HEK293 (cell line): ENCODE measurements around the gene CD79A.

Source experiments
- KLF1 ChIP-seq: fragments of 450-650 bp; formaldehyde crosslinking; IDR thresholded peaks from 2 replicates; pipeline ENCODE4 v1.5.1; 2016; ENCODE audit warnings: missing biosample characterization, missing genetic modification characterization
- TRIM28 ChIP-seq: IDR thresholded peaks from 2 replicates; pipeline ENCODE4 v1.6.1; 2011; ENCODE audit warnings: low read length, control low read depth, borderline replicate concordance
- TSHZ1 ChIP-seq: fragments of 450-650 bp; formaldehyde crosslinking; IDR thresholded peaks from 2 replicates; pipeline ENCODE4 v1.5.1; 2016; ENCODE audit warnings: missing biosample characterization, missing genetic modification characterization, borderline replicate concordance
- YY2 ChIP-seq: fragments of 450-650 bp; formaldehyde crosslinking; IDR thresholded peaks from 2 replicates; pipeline ENCODE4 v1.5.1; 2016; ENCODE audit warnings: missing biosample characterization, missing genetic modification characterization
- ZBTB1 ChIP-seq: fragments of 450-650 bp; formaldehyde crosslinking; IDR thresholded peaks from 2 replicates; pipeline ENCODE4 v1.5.1; 2016; ENCODE audit warnings: missing biosample characterization, missing genetic modification characterization
- ZBTB26 ChIP-seq: fragments of 450-650 bp; formaldehyde crosslinking; optimal IDR thresholded peaks from 2 replicates; pipeline ENCODE3; 2016; ENCODE audit warnings: missing biosample characterization, mild to moderate bottlenecking, missing genetic modification characterization
- ZFP69B ChIP-seq: fragments of 450-650 bp; formaldehyde crosslinking; IDR thresholded peaks from 2 replicates; pipeline ENCODE4 v1.5.1; 2016; ENCODE audit warnings: missing biosample characterization, missing genetic modification characterization
- ZIC2 ChIP-seq: fragments of 450-650 bp; formaldehyde crosslinking; IDR thresholded peaks from 2 replicates; pipeline ENCODE4 v1.5.1; 2016; ENCODE audit warnings: missing biosample characterization, missing genetic modification characterization
- ZNF175 ChIP-seq: fragments of 450-650 bp; formaldehyde crosslinking; IDR thresholded peaks from 2 replicates; pipeline ENCODE4 v1.5.1; 2016; ENCODE audit warnings: missing biosample characterization, missing genetic modification characterization
- ZNF202 ChIP-seq: fragments of 450-650 bp; formaldehyde crosslinking; IDR thresholded peaks from 2 replicates; pipeline ENCODE4 v1.5.1; 2016; ENCODE audit warnings: missing biosample characterization, missing genetic modification characterization, borderline replicate concordance
- ZNF239 ChIP-seq: fragments of 450-650 bp; formaldehyde crosslinking; IDR thresholded peaks from 2 replicates; pipeline ENCODE4 v1.5.1; 2016; ENCODE audit warnings: missing biosample characterization, missing genetic modification characterization
- ZNF280D ChIP-seq: fragments of 450-650 bp; formaldehyde crosslinking; IDR thresholded peaks from 2 replicates; pipeline ENCODE4 v1.5.1; 2016; ENCODE audit warnings: missing biosample characterization, missing genetic modification characterization
- ZNF292 ChIP-seq: fragments of 450-650 bp; formaldehyde crosslinking; IDR thresholded peaks from 2 replicates; pipeline ENCODE4 v1.5.1; 2016; ENCODE audit warnings: low read depth, missing biosample characterization, missing genetic modification characterization, borderline replicate concordance
- ZNF362 ChIP-seq: fragments of 450-650 bp; formaldehyde crosslinking; IDR thresholded peaks from 2 replicates; pipeline ENCODE4 v1.5.1; 2016; ENCODE audit warnings: missing biosample characterization, missing genetic modification characterization
- ZNF501 ChIP-seq: fragments of 450-650 bp; formaldehyde crosslinking; IDR thresholded peaks from 2 replicates; pipeline ENCODE4 v1.5.1; 2016; ENCODE audit warnings: missing biosample characterization, missing genetic modification characterization
- ZNF548 ChIP-seq: fragments of 450-650 bp; formaldehyde crosslinking; IDR thresholded peaks from 2 replicates; pipeline ENCODE4 v1.5.1; 2016; ENCODE audit warnings: missing biosample characterization, missing genetic modification characterization
- ZNF639 ChIP-seq: fragments of 450-650 bp; formaldehyde crosslinking; IDR thresholded peaks from 2 replicates; pipeline ENCODE4 v1.5.1; 2016; ENCODE audit warnings: missing biosample characterization, missing genetic modification characterization
- ZNF701 ChIP-seq: fragments of 450-650 bp; formaldehyde crosslinking; IDR thresholded peaks from 2 replicates; pipeline ENCODE4 v1.5.1; 2016; ENCODE audit warnings: missing biosample characterization, missing genetic modification characterization
- ZNF76 ChIP-seq: fragments of 450-650 bp; formaldehyde crosslinking; IDR thresholded peaks from 2 replicates; pipeline ENCODE4; 2016; ENCODE audit warnings: low read depth, missing biosample characterization, missing genetic modification characterization, borderline replicate concordance
- ZNF777 ChIP-seq: fragments of 450-650 bp; formaldehyde crosslinking; IDR thresholded peaks from 2 replicates; pipeline ENCODE4 v1.5.1; 2017; ENCODE audit warnings: missing biosample characterization, missing genetic modification characterization, borderline replicate concordance
- ZNF785 ChIP-seq: fragments of 450-650 bp; formaldehyde crosslinking; IDR thresholded peaks from 2 replicates; pipeline ENCODE4 v1.5.1; 2016; ENCODE audit warnings: missing biosample characterization, missing genetic modification characterization
- ZNF792 ChIP-seq: fragments of 450-650 bp; formaldehyde crosslinking; IDR thresholded peaks from 2 replicates; pipeline ENCODE4 v1.5.1; 2016; ENCODE audit warnings: missing biosample characterization, missing genetic modification characterization
- ZNF830 ChIP-seq: fragments of 450-650 bp; IDR thresholded peaks from 2 replicates; pipeline ENCODE4 v1.5.0; 2018; ENCODE audit warnings: missing biosample characterization, missing genetic modification characterization, low read depth, mild to moderate bottlenecking, moderate library complexity
- ZSCAN23 ChIP-seq: fragments of 450-650 bp; formaldehyde crosslinking; IDR thresholded peaks from 2 replicates; pipeline ENCODE4 v1.5.1; 2016; ENCODE audit warnings: missing biosample characterization, missing genetic modification characterization

Gene CD79A

GRCh38 chr19:41883821-41884733 is 7.0 kb downstream of the CD79A start (continued):
- TF ChIP-seq ZNF701 (tag by site-specific recombination), result no peak
- peak; percentile 92 for TF ChIP-seq ZSCAN23 (tag by site-specific recombination)
- TF ChIP-seq ZNF239, result peak; percentile 32; the same call in 1 of the 2 replicates
- 0 out of 2 replicates have a peak, but pooled peaks have one; percentile 16 for TF ChIP-seq ZNF362 (tag by site-specific recombination)
- no peak for TF ChIP-seq ZNF830 (tag by site-specific recombination)
- TF ChIP-seq ZNF292 (tag by site-specific recombination), result no peak
- TF ChIP-seq ZNF280D (tag by site-specific recombination), result peak; percentile 56; the same call in 1 of the 2 replicates
- peak; percentile 94 for TF ChIP-seq YY2 (tag by site-specific recombination)
- TF ChIP-seq ZNF76 (tag by site-specific recombination), result peak; percentile 86
- no peak for TF ChIP-seq TRIM28
- TF ChIP-seq ZNF785 (tag by site-specific recombination), result peak; percentile 93
- peak; percentile 74; the same call in 1 of the 2 replicates for TF ChIP-seq TSHZ1 (tag by site-specific recombination)
- TF ChIP-seq ZNF777 (tag by site-specific recombination), result peak; percentile 88
- peak; percentile 99 for TF ChIP-seq ZNF639 (tag by site-specific recombination)
- peak; percentile 62; the same call in 1 of the 2 replicates for TF ChIP-seq ZBTB1 (tag by site-specific recombination)
- TF ChIP-seq ZNF202 (tag by site-specific recombination), result no peak
- TF ChIP-seq ZNF548 (tag by site-specific recombination), result no peak; the same call in 1 of the 2 replicates
- peak; percentile 65 for TF ChIP-seq ZIC2 (tag by site-specific recombination)
- peak; percentile 87 for TF ChIP-seq ZFP69B
- peak; percentile 61 for TF ChIP-seq ZBTB26 (tag by site-specific recombination)
- TF ChIP-seq ZNF175 (tag by site-specific recombination), result no peak
- peak; percentile 86 for TF ChIP-seq KLF1 (tag by site-specific recombination)
- TF ChIP-seq ZNF792 (tag by site-specific recombination), result peak; percentile 61; the same call in 1 of the 2 replicates
- TF ChIP-seq ZNF501 (tag by site-specific recombination), result peak; percentile 94
